NOMO-1 treated with dmso at 0.1 percent for 144 hours (cell line): ENCODE results near the gene SPATA24.
"Not testable (repeated sequence)": the region's sequence is repeated elsewhere in the genome, so short reads cannot be mapped to it uniquely, and the experiment has no call there.

Source experiments
- DNase-seq: peaks from one replicate; lab custom pipeline; 2025; ENCODE audit not compliant: unreplicated experiment; lab: John Stamatoyannopoulos, UW

Gene SPATA24

GRCh38 chr5:139395844-139396640 lies 7.8 kb downstream of the SPATA24 start:
- DNase-seq, result no peak

- DNase-seq, result no peak
These were observed 9.0 kb downstream of the SPATA24 start, which contains the start of gene PROB1 for GRCh38 chr5:139394654-139395566. PROB1 (minus strand) TSS chr5:139395104; CDS start chr5:139395081, 23 bp downstream.

GRCh38 chr5:139394123-139394653 lies 9.7 kb downstream of the SPATA24 start:
- no peak for DNase-seq

- DNase-seq, result no peak
These were observed 10.3 kb downstream of the SPATA24 start for GRCh38 chr5:139393497-139394122.

DNA sequence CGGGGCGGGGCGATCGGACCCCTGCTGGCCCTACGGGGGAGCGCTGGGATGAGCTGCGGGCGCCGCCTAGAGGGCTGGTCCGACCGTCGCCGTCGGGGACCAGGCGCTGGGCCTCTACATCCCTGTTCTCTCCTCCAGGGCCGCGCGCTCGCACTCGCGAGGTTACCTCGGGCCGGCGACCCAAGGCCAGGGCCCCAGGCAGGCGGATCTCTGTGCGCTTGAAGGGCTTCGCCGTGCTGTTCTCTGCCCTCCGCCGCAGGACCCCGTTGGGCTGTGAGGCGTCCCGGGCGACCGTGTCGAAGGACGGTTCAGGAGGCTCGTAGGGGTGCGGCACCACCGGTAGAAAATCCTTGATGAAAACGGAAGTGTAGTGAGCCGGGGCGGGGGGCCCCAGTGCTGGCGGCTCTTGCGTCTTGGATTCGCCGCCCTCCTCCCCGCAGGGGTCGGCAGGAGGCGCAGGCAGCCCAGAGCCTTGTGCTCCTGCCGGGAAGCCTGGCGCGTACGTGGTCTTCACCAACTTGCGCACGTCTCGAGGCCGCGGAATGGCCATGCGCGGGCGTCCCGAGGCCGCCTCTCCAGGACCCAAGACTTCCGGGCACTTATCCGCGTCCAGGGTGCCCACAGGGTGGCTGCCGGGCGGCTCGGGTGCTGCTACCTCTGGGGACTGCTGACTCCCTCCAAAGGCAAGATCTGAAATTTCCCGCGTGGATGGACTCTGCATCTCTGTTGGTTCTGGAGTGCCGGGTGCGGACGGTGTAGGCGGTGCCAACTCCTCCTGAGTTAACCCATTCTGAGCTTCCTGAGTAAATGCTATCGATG lies 11.0 kb downstream of the SPATA24 start:
- peak; percentile 79 for DNase-seq

DNA sequence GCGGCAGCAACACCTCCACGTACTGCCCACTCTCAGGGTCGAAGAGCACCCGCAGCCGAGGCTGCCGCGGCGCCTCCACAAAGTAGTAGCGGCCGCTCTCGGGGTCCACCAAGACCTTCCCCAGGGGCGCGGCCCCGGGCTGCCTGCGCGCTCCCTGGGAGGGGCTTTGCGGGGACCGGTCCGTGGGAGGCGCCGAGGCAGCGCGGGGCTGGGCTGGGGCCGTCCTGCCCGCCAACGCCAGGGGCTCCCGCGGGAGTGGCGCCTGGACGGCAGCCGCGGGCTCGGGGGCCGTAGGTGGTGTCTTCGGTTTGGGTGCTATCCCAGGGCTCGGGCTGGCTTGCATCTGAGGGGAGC lies 11.6 kb downstream of the SPATA24 start:
- DNase-seq, result no peak

DNA sequence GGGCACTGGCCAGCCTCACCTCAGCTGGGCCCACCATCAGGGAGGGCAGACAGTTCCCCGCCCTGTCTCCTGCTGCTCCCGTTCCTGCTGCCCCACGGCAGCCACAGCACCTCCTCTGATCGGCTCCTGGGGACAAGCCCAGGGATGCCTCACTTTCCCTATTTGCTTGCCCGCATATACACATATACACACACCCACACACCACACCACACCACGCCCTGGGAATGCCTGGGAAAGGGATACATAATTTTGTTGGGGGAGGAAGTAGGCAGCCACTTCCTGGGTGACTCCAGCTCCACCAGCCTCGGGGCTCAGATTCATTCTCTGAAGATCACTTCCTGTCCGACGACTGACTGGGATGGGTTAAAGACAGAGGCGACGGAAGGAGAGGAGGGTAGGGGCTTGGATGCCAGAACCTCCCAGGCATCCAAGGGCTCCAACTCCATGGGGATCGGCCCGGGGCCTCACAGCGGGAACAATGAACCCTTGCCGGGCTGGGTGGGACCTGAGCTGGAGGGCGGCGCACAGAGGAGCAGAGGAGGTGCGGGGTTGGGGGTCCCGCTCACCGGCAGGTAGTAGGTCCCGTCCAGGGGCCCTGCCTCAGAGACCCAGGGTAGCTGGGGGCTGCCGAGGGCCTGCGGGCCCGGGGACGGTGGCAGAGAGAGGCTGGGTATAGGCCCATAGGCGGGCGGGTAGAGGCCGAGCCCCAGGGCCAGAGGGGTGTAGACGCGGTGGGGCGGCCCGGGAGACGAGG lies 12.1 kb downstream of the SPATA24 start:
- DNase-seq, result no peak

DNA sequence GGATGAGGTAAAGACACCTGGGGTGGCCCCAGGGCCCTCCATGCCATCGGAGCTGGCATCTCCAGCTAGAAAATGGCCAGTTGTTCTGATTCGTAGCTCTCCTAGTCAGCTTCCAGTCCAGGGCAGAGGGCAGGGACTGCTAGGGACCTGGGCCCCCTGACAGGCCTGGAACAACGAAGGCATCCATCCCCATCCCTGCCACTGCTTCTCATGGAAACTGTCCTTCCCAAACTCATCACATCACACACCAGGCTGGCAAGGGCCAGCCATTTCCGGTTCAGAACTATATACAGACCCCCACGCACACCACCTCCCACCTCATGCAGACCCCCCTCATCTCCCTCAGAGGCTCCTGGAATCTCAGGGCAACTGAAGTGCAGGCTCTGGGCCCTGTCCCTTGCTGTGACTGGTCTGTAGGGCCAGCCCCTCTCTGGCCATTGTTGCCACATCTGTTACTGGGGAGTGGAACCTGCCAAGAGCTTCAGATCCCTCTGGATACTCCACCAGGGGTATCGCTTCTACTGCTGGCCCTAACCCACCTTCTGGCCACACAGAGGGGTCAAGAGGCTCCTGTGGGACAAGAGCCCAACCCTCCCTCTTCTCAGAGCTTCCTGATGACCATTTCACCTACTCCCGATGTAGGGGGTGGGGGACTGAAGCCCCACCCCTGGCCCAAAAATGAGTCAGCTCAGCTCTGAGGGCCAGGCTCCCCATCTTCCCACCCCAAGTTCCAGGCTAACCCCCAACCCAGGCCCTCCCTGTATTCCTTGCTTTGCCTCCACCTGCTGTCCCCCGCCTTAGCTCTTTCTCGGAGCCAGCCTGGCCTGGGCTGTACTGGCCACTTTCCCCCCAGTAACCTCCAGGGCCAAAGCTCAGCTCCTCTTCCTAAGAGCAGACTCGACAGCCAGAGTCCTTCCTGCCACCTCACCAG lies 13.0 kb downstream of the SPATA24 start:
- DNase-seq, result no peak

DNA sequence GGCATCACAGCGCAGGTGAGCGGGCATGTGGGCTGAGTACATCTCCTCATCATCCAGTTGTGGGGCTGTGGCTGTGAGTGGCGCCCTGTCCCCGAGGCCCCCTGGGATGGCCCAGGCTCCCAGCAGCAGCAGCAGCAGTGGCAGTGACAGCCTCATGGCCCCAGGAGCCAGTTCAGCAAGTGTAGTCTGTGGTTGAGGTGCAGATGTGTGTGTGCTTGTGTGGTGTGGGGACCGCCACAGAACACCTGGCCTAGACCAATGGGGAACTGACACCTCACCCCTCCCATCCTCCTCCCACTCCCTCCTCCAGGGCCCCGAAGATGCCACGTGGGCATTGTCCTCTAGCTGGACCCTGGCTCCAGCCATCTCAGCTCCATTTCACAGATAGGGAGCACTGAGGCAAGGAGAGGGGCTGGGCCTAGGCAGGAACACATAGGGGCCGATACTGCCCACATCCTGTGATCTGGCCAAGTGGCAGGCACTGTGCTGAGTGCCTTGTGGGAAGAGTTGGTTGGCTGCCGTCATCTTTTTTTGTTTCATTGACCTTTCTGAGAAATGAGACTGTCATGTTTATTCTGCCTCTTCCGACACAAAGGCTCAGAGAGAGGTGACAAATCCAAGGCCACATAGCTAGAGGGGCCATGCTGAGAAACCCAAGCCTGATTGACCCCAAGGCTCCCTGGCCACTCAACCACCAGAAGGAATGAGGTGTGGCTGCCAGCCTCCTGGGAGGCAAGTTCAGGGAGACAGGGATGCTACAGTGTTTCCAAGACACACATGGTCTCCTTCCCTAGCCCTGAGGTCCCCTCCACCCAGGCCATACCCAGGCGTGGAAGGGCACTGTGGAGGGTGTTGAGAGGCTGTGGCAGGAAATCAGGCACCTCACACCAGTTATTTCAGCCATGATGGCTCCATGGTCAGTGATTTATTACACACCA lies 13.9 kb downstream of the SPATA24 start, which contains the start of gene MZB1:
MZB1 (minus strand) TSS at position 213 of the 938 bp plus-strand sequence; CDS start at position 156, 57 bp downstream.
- no peak for DNase-seq

GRCh38 chr5:139388198-139388821 lies 15.6 kb downstream of the SPATA24 start:
- no peak for DNase-seq

DNA sequence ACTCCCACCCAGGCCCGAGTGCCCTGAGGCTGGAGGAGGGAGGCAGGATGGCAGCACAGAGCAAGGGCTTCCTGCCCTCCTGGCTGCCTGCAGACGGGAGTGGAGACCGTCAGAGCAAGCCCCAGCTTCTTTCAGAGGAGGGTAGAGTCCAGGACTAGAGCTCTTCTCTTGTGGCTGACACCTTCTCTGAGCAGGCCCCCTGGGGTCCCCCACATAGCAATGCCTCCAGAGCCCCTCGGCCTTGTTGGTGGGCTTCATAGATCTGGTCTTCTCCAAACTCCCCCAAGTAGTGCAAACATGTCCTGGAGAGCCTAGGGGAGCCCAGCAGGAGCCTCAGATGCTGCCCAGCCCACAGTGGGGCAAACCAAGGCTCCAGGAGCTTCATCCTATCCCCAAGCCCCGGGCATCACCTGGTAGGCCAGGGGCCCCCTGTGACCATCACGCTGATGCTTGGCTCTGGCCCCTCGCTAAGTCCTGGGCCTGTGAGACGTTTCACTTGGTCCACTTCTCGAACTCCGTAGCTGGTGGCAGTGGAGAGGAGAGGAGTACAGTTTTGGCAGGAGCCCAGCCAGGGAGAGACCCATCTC lies 16.2 kb downstream of the SPATA24 start:
- DNase-seq, result no peak

DNA sequence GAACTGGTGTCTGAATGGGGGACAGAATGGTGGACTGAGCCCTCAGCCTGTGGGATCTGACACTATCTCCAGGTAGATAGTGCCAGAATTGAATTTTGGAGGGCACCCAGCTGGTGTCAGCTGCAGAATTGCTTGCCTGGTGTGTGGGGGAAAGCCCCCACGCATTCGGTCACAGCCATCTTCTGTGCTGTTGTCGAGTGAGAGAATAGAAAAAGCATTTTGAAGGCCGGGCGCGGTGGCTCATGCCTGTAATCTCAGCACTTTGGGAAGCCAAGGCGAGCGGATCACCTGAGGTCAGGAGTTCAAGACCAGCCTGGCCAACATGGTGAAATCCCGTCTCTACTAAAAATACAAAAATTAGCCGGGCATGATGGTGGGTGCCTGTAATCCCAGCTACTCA lies 16.9 kb downstream of the SPATA24 start:
- DNase-seq, result not testable (repeated sequence)

- DNase-seq, result peak; percentile 68
These were observed 17.8 kb downstream of the SPATA24 start for GRCh38 chr5:139386050-139386438.

- DNase-seq, result no peak
These were observed 18.5 kb downstream of the SPATA24 start for GRCh38 chr5:139385061-139386049.

- DNase-seq, result no peak
These were observed 19.3 kb downstream of the SPATA24 start for GRCh38 chr5:139384591-139385051.
